Lower lobe of right lung (tissue), 2 donors: Measurements from ENCODE around the gene RHOH. TPM values are rescaled to one million over a fixed set of nuclear protein-coding genes. Genes with fewer than 3 reads are reported as not detected.

Experiments used
- ATAC-seq, 2 donors: fragments of 200-7000 bp; cut with Tn5 transposase; one replicate each; pipeline ENCODE4 v1.9.1; 2020 to 2022; ENCODE audit warnings: mild to moderate bottlenecking in 2 of 2, moderate library complexity in 2 of 2
- DNase-seq: peaks from one replicate; pipeline ENCODE4 v3.0.0-alpha.2; 2020
- H3K27ac ChIP-seq: fragments of 200-600 bp; one replicate; pipeline ENCODE4 v1.8.0; 2022
- H3K27me3 ChIP-seq: fragments of 200-600 bp; one replicate; pipeline ENCODE4 v1.8.0; 2022; ENCODE audit warnings: low read depth
- H3K36me3 ChIP-seq: fragments of 200-600 bp; one replicate; pipeline ENCODE4 v1.8.0; 2022; ENCODE audit warnings: mild to moderate bottlenecking
- H3K4me1 ChIP-seq: fragments of 200-600 bp; one replicate; pipeline ENCODE4 v1.8.0; 2022
- H3K4me3 ChIP-seq: fragments of 200-600 bp; one replicate; pipeline ENCODE4 v1.8.0; 2022; ENCODE audit warnings: mild to moderate bottlenecking
- H3K9me3 ChIP-seq: fragments of 200-600 bp; one replicate; pipeline ENCODE4 v1.8.0; 2022
- intact Hi-C: fragments of 100-400 bp; cut with DNase I; formaldehyde crosslinking; loops from one replicate; pipeline ENCODE4 v1.11.0; 2022
- total RNA-seq: library from RNA; stranded (reverse); fragmentation: NEBNext Ultra II Directional; extraction: Animal tissue kit (Norgen Biotek cat#: 25700); gene quantifications from one replicate; pipeline ENCODE4 v1.2.1, GENCODE V29; 2021
- TF ChIP-seq, protein P1 (sequence below): fragments of 200-600 bp; IDR thresholded peaks from one replicate; pipeline ENCODE4 v1.8.0; 2022; ENCODE audit warnings: antibody characterized with exemption, mild to moderate bottlenecking
- donor health status: DM: no; HTN: yes; CAD: no; lungs with severe emphysema.

The RHOH gene
- total RNA-seq, 1 donor from 2014 or later = 9.2 TPM

DNA sequence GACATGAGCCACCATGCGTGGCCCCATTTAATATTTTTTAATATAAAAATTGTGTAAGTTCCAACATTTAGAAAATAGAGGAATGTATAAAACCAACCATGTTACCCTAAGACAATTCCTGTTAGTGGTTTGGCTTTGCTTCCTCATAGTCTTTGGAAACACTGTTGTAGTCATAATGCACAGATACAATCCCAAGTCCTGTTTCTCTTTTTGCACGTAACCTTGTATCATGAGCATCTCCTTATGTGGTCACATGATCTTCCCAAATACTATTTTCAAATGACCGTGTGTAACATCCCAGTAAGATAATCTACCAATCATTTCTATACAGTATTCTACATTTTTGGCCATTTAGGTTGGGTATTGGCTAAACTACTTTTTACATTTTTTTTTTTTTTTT is 13.9 kb upstream of the RHOH start:
- DNase-seq (no peak), ATAC-seq (no peak)
- Histone ChIP-seq H3K9me3 (no peaks in the 10 kb centered on the region), H3K27me3 (no peaks in the 10 kb centered on the region), H3K36me3 (no peaks in the 10 kb centered on the region), H3K27ac (no peak overlapping the region), H3K4me3 (no peak overlapping the region), H3K4me1 (no peaks in the 10 kb centered on the region)
- TF ChIP-seq, protein P1, sequence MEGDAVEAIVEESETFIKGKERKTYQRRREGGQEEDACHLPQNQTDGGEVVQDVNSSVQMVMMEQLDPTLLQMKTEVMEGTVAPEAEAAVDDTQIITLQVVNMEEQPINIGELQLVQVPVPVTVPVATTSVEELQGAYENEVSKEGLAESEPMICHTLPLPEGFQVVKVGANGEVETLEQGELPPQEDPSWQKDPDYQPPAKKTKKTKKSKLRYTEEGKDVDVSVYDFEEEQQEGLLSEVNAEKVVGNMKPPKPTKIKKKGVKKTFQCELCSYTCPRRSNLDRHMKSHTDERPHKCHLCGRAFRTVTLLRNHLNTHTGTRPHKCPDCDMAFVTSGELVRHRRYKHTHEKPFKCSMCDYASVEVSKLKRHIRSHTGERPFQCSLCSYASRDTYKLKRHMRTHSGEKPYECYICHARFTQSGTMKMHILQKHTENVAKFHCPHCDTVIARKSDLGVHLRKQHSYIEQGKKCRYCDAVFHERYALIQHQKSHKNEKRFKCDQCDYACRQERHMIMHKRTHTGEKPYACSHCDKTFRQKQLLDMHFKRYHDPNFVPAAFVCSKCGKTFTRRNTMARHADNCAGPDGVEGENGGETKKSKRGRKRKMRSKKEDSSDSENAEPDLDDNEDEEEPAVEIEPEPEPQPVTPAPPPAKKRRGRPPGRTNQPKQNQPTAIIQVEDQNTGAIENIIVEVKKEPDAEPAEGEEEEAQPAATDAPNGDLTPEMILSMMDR = no peak
- intact Hi-C loops = no loop called here

DNA sequence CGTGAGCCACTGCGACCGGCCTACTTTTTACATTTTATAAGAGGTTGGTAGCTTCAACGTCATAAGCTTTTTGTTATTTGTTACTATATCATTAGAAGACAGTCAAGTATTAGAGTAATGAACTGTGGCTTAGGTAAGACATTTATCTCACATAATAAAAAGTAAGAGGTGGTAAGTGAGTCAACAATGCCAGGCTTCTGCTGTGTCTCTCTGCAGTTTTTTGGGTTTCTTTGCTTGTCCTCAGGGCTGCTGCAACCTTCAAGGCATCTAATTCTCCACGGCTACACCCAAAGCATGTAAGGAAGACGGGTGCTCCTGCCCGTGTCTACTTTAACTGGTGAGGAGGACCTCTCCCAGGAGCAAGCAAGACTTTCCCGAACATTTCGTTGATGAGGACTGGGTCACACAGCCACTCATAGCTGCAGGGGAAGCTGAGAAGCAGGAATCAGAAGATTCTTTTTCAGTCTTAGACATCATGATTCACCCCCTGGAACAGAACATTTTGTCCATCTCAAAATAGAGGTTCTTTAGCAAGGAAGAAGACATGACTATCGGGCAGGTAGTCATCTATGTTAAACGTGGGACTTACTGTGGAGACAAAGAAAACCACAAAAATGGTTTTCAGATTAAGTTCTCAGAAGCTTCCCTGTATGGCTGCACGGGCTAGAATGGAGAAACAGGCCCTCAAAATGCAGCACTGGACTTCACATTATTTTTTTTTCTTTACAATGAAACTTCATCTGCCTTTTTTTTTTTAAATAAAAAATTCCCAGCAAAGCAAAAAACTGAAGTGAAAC is 13.0 kb upstream of the RHOH start:
- H3K36me3 ChIP-seq = no peaks in the 10 kb centered on the region
- no peaks in the 10 kb centered on the region for H3K9me3 ChIP-seq
- no peak overlapping the region for H3K27ac ChIP-seq
- H3K4me1 ChIP-seq = no peaks in the 10 kb centered on the region
- ATAC-seq = no peak
- TF ChIP-seq, protein P1 = no peak
- intact Hi-C loops = no loop called here
- H3K4me3 ChIP-seq = no peak overlapping the region
- no peak for DNase-seq
- no peaks in the 10 kb centered on the region for H3K27me3 ChIP-seq

DNA sequence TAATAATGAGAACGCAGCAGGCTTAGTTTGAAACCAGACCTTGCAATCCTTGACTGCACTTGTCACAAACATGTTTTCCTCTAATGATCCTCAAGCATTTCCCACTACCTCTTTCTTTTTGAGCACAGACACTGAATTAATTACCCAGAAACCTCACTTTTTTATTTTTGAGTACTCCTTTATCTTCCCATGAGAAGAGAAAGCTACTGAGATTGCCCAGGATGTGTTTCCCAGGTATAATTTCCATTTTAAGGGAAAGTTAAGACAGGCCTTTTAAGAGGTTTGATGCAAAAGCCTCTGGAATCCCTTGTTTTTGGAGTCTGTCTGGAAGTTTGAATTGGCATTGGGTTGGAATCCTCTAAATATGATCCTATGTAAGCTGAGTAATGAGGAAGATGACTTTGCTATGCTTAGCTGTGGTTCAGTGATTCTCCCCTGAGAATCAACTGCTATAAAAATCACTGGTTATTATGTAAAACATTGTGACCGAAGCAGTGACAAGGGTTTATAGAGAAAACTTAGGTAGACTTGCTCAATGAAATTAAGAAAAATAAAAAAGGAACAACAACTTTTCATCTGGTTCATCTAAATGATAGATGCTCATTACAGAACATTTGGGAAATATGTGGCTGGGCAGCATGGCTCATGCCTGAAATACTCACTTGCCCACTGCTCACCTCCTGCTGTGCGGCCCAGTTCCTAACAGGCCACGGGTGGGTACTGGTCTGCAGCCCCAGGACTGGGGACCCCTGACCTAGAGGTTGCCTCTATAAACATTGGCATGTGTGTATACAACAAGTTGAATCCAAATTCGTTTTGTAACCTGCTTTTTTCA is 10.8 kb upstream of the RHOH start:
- H3K9me3 ChIP-seq = no peaks in the 10 kb centered on the region
- H3K4me1 ChIP-seq = no peaks in the 10 kb centered on the region
- intact Hi-C loops = no loop called here
- H3K27ac ChIP-seq = no peak overlapping the region
- ATAC-seq = no peak
- no peaks in the 10 kb centered on the region for H3K36me3 ChIP-seq
- DNase-seq = no peak
- no peak overlapping the region for H3K4me3 ChIP-seq
- H3K27me3 ChIP-seq = no peaks in the 10 kb centered on the region
- TF ChIP-seq, protein P1 = no peak

DNA sequence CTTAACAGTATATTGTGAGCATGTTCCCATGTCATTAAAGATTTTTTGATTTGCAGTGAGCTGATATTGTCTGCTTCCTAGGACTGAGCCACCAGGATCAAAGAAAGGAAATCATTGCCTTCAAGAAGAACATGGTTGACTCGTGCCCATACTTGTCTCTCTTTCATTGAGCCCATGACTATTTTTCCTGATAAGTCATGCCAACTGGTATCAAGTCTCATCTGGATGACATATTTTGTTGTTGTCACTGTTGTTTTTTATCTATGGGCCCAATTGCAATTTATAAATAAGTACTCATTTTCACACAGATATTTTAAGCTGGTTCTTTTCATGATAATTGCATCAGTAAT is 10.2 kb upstream of the RHOH start:
- DNase-seq (no peak), ATAC-seq (no peak)
- Histone ChIP-seq H3K9me3 (no peaks in the 10 kb centered on the region), H3K36me3 (no peaks in the 10 kb centered on the region), H3K4me1 (no peaks in the 10 kb centered on the region), H3K27ac (no peak overlapping the region), H3K27me3 (no peaks in the 10 kb centered on the region), H3K4me3 (no peak overlapping the region)
- intact Hi-C loops = no loop called here
- TF ChIP-seq, protein P1 = no peak

DNA sequence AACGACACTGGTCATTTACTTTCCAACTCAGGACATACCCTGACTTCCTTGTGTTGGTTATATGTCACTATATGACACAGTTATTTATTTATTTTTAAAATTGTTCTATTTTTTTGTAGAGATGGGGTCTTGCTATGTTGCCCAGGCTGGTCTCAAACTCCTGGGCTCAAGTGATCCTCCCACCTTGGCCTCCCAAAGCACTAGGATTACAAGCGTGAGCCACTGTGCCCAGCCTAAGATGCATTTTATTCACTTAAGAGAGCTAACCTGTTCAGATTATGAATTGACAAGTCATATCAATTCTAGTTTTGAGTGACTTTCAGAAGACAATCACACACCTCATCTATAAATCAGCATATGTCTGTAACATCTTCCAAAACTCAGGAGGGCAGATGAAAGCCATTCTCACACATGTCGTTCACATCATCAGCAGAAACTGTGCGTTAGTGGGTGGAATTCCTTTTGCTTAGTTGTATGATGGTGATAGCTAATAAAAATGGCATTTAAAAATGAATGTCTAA is 9.4 kb upstream of the RHOH start:
- H3K27me3 ChIP-seq = no peaks in the 10 kb centered on the region
- H3K36me3 ChIP-seq = no peaks in the 10 kb centered on the region
- ATAC-seq = no peak
- DNase-seq = no peak
- intact Hi-C loops = no loop called here
- H3K4me1 ChIP-seq = no peaks in the 10 kb centered on the region
- TF ChIP-seq, protein P1 = no peak
- no peak overlapping the region for H3K27ac ChIP-seq
- no peaks in the 10 kb centered on the region for H3K9me3 ChIP-seq
- H3K4me3 ChIP-seq = no peak overlapping the region
